HEK293 (cell line): ENCODE results near the gene CCDC69.

ENCODE experiments used
- CTCF ChIA-PET: fragments of 350-600 bp; formaldehyde crosslinking; extraction: SDS; loops from one replicate; lab custom pipeline; 2021; ENCODE audit warnings: antibody characterized with exemption; lab: Yijun Ruan, JAX
- POLR2A ChIA-PET: fragments of 300-600 bp; formaldehyde crosslinking; extraction: SDS; loops from one replicate; lab custom pipeline; 2020; ENCODE audit warnings: antibody characterized with exemption, inconsistent platforms; lab: Yijun Ruan, JAX
- H3K27ac ChIP-seq: fragments of 200-500 bp; sonication (Bioruptor generic); 2 replicates; pipeline ENCODE4 v1.5.1; 2014; ENCODE audit warnings: low read depth, low read length, control low read depth, inconsistent platforms; ENCODE audit errors: extremely low read depth
- H3K36me3 ChIP-seq, 2 experiments: fragments of 200-500 bp in 1 of 2; sonication (Bioruptor generic) in 1 of 2; 1 replicate in 1 of 2; 2 replicates in 1 of 2; pipeline ENCODE4 v1.5.1; 2014 to 2017; ENCODE audit warnings: inconsistent platforms in 2 of 2, low read length in 2 of 2; ENCODE audit not compliant: control insufficient read depth in 2 of 2, insufficient read depth in 1 of 2
- H3K4me1 ChIP-seq: fragments of 200-500 bp; sonication (Bioruptor generic); 2 replicates; pipeline ENCODE4 v1.5.1; 2014; ENCODE audit warnings: mild to moderate bottlenecking, low read length, inconsistent platforms; ENCODE audit not compliant: control insufficient read depth, insufficient read depth
- H3K4me3 ChIP-seq: 2 replicates; pipeline ENCODE4 v1.5.1; 2011; ENCODE audit warnings: low read depth, mild to moderate bottlenecking, control low read depth, low read length, moderate library complexity
- H3K9me3 ChIP-seq: fragments of 200-500 bp; sonication (Bioruptor generic); 2 replicates; pipeline ENCODE4 v1.5.1; 2014; ENCODE audit warnings: low read depth, low read length, inconsistent platforms; ENCODE audit not compliant: control insufficient read depth, insufficient read depth
- HOXA7 ChIP-seq: sonication (generic); formaldehyde crosslinking; IDR thresholded peaks from 2 replicates; pipeline ENCODE4 v1.8.1; 2022; ENCODE audit warnings: missing genetic modification reagents, borderline replicate concordance
- KLF7 ChIP-seq: fragments of 450-650 bp; formaldehyde crosslinking; IDR thresholded peaks from 2 replicates; pipeline ENCODE4 v1.5.1; 2016; ENCODE audit warnings: missing biosample characterization, missing genetic modification characterization, borderline replicate concordance
- PRDM1 ChIP-seq: fragments of 450-650 bp; formaldehyde crosslinking; IDR thresholded peaks from 2 replicates; pipeline ENCODE4; 2016; ENCODE audit warnings: missing biosample characterization, missing genetic modification characterization
- SETDB1 ChIP-seq: IDR thresholded peaks from one replicate; pipeline ENCODE4 v1.6.1; 2017; ENCODE audit warnings: mild to moderate bottlenecking, low read length, moderate library complexity, mixed read lengths; ENCODE audit not compliant: insufficient read length
- ZNF169 ChIP-seq: fragments of 450-650 bp; formaldehyde crosslinking; IDR thresholded peaks from 2 replicates; pipeline ENCODE4 v1.5.1; 2016; ENCODE audit warnings: missing biosample characterization, missing genetic modification characterization
- ZNF184 ChIP-seq: fragments of 450-650 bp; IDR thresholded peaks from 2 replicates; pipeline ENCODE4 v1.5.1; 2018; ENCODE audit warnings: missing biosample characterization, mild to moderate bottlenecking, missing genetic modification characterization
- ZNF335 ChIP-seq: fragments of 450-650 bp; formaldehyde crosslinking; conservative IDR thresholded peaks from 2 replicates; pipeline ENCODE4 v1.5.1; 2016; ENCODE audit warnings: missing biosample characterization, missing genetic modification characterization
- ZNF423 ChIP-seq: fragments of 450-650 bp; formaldehyde crosslinking; IDR thresholded peaks from 2 replicates; pipeline ENCODE4 v1.5.1; 2016; ENCODE audit warnings: missing biosample characterization, missing genetic modification characterization
- ZNF514 ChIP-seq: fragments of 450-650 bp; formaldehyde crosslinking; IDR thresholded peaks from 2 replicates; pipeline ENCODE4 v1.5.1; 2016; ENCODE audit warnings: missing biosample characterization, missing genetic modification characterization
- ZNF521 ChIP-seq: fragments of 450-650 bp; formaldehyde crosslinking; IDR thresholded peaks from 2 replicates; pipeline ENCODE4 v1.5.1; 2017; ENCODE audit warnings: missing biosample characterization, mild to moderate bottlenecking, missing genetic modification characterization
- ZNF560 ChIP-seq: fragments of 450-650 bp; formaldehyde crosslinking; IDR thresholded peaks from 2 replicates; pipeline ENCODE4 v1.5.1; 2017; ENCODE audit warnings: missing biosample characterization, missing genetic modification characterization, borderline replicate concordance
- ZNF600 ChIP-seq: fragments of 450-650 bp; formaldehyde crosslinking; IDR thresholded peaks from 2 replicates; pipeline ENCODE4 v1.5.1; 2016; ENCODE audit warnings: missing biosample characterization, missing genetic modification characterization
- TF ChIP-seq, protein P1 (sequence below): fragments of 450-650 bp; formaldehyde crosslinking; IDR thresholded peaks from 2 replicates; pipeline ENCODE4 v1.5.1; 2016; ENCODE audit warnings: missing biosample characterization, missing genetic modification characterization
- TF ChIP-seq, protein P2 (sequence below): fragments of 450-650 bp; formaldehyde crosslinking; IDR thresholded peaks from 2 replicates; pipeline ENCODE4 v1.5.1; 2016; ENCODE audit warnings: missing biosample characterization, missing genetic modification characterization, borderline replicate concordance
- TF ChIP-seq, protein P3 (sequence below): fragments of 450-650 bp; formaldehyde crosslinking; IDR thresholded peaks from 2 replicates; pipeline ENCODE4 v1.5.1; 2016; ENCODE audit warnings: missing biosample characterization, missing genetic modification characterization

Gene CCDC69

DNA sequence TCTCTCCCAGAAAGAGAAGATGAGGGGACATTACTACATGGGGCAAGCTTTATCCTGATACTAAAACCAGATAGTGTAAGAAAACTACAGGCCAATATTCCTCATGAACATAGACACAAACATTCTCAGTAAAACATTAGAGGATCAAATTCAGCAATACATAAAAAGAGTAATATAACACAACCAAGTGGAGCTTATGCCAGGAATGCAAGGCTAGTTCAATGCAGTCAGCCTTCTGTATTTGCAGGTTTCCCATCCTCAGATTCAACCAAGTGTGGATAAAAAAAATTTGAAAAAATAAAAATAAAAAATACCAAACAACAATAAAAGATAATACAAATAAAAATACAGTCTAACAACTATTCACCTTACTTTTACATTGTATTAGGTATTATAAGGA lies 31.3 kb downstream of the CCDC69 start:
- no peaks in the 10 kb centered on the region for H3K9me3 ChIP-seq
- H3K4me3 ChIP-seq: no peak overlapping the region
- ChIA-PET CTCF (no interaction called here), POLR2A (no interaction called here)
- peaks cover 0 to 6% of the 10 kb centered on the region in 2 experiments; a peak in 1 of 3 replicates for H3K36me3 ChIP-seq
- TF ChIP-seq ZNF600 (tag by site-specific recombination): no peak
- TF ChIP-seq, protein P1, sequence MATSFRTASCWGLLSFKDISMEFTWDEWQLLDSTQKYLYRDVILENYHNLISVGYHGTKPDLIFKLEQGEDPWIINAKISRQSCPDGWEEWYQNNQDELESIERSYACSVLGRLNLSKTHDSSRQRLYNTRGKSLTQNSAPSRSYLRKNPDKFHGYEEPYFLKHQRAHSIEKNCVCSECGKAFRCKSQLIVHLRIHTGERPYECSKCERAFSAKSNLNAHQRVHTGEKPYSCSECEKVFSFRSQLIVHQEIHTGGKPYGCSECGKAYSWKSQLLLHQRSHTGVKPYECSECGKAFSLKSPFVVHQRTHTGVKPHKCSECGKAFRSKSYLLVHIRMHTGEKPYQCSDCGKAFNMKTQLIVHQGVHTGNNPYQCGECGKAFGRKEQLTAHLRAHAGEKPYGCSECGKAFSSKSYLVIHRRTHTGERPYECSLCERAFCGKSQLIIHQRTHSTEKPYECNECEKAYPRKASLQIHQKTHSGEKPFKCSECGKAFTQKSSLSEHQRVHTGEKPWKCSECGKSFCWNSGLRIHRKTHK: no peak
- TF ChIP-seq, protein P2, sequence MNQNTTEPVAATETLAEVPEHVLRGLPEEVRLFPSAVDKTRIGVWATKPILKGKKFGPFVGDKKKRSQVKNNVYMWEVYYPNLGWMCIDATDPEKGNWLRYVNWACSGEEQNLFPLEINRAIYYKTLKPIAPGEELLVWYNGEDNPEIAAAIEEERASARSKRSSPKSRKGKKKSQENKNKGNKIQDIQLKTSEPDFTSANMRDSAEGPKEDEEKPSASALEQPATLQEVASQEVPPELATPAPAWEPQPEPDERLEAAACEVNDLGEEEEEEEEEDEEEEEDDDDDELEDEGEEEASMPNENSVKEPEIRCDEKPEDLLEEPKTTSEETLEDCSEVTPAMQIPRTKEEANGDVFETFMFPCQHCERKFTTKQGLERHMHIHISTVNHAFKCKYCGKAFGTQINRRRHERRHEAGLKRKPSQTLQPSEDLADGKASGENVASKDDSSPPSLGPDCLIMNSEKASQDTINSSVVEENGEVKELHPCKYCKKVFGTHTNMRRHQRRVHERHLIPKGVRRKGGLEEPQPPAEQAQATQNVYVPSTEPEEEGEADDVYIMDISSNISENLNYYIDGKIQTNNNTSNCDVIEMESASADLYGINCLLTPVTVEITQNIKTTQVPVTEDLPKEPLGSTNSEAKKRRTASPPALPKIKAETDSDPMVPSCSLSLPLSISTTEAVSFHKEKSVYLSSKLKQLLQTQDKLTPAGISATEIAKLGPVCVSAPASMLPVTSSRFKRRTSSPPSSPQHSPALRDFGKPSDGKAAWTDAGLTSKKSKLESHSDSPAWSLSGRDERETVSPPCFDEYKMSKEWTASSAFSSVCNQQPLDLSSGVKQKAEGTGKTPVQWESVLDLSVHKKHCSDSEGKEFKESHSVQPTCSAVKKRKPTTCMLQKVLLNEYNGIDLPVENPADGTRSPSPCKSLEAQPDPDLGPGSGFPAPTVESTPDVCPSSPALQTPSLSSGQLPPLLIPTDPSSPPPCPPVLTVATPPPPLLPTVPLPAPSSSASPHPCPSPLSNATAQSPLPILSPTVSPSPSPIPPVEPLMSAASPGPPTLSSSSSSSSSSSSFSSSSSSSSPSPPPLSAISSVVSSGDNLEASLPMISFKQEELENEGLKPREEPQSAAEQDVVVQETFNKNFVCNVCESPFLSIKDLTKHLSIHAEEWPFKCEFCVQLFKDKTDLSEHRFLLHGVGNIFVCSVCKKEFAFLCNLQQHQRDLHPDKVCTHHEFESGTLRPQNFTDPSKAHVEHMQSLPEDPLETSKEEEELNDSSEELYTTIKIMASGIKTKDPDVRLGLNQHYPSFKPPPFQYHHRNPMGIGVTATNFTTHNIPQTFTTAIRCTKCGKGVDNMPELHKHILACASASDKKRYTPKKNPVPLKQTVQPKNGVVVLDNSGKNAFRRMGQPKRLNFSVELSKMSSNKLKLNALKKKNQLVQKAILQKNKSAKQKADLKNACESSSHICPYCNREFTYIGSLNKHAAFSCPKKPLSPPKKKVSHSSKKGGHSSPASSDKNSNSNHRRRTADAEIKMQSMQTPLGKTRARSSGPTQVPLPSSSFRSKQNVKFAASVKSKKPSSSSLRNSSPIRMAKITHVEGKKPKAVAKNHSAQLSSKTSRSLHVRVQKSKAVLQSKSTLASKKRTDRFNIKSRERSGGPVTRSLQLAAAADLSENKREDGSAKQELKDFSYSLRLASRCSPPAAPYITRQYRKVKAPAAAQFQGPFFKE (tag by site-specific recombination): no peak
- no peaks in the 10 kb centered on the region for H3K4me1 ChIP-seq
- H3K27ac ChIP-seq: no peak overlapping the region

DNA sequence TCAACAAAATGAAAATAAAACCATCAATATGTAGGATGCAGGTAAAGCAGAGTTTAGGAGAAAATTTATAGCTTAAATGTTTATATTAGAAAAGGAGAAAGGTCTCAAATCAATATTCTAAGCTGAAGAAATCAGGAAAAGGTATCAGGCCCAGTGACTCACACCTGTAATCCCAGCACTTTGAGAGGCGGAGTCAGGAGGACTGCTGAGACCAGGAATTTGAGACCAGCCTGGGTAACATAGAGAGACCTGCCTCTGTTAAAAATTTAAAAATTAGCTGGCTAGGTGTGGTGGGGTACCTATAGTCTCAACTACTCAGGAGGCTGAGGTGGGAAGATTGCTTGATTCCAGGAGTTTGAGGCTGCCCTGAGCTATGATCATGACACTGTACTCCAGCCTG lies 32.2 kb downstream of the CCDC69 start:
- no peak overlapping the region for H3K4me3 ChIP-seq
- H3K27ac ChIP-seq: no peak overlapping the region
- no peaks in the 10 kb centered on the region for H3K9me3 ChIP-seq
- peaks cover 0 to 2% of the 10 kb centered on the region in 2 experiments; a peak in 1 of 3 replicates for H3K36me3 ChIP-seq
- ChIA-PET CTCF (no interaction called here), POLR2A (no interaction called here)
- H3K4me1 ChIP-seq: no peaks in the 10 kb centered on the region
- TF ChIP-seq ZNF184: no peak
- TF ChIP-seq, protein P3, sequence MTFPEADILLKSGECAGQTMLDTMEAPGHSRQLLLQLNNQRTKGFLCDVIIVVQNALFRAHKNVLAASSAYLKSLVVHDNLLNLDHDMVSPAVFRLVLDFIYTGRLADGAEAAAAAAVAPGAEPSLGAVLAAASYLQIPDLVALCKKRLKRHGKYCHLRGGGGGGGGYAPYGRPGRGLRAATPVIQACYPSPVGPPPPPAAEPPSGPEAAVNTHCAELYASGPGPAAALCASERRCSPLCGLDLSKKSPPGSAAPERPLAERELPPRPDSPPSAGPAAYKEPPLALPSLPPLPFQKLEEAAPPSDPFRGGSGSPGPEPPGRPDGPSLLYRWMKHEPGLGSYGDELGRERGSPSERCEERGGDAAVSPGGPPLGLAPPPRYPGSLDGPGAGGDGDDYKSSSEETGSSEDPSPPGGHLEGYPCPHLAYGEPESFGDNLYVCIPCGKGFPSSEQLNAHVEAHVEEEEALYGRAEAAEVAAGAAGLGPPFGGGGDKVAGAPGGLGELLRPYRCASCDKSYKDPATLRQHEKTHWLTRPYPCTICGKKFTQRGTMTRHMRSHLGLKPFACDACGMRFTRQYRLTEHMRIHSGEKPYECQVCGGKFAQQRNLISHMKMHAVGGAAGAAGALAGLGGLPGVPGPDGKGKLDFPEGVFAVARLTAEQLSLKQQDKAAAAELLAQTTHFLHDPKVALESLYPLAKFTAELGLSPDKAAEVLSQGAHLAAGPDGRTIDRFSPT (tag by site-specific recombination): no peak
- TF ChIP-seq KLF7 (tag by site-specific recombination): no peak
- TF ChIP-seq ZNF335: no peak
- TF ChIP-seq ZNF521 (tag by site-specific recombination): no peak
- no peak for TF ChIP-seq ZNF169 (tag by site-specific recombination)
- TF ChIP-seq ZNF560 (tag by site-specific recombination): no peak

DNA sequence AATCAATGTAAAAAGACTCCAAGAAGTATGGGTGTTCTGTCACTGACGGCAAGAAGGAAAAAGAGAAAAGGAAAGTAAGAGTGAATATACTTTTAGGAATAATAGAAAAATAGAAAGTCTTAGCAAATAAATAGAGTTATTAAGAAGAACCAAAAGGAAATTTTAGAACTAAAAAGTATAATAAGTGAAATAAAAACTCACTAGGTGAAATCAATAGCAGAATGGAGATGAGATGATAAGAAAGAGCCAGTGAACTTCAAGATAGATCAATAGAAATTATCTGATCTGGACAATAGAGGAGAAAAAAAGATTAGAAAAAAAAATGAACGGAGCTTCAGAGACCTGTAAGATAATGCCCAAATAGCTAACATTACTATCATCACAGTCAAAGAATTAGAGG lies 34.7 kb downstream of the CCDC69 start:
- no peaks in the 10 kb centered on the region for H3K9me3 ChIP-seq
- no peaks in the 10 kb centered on the region for H3K4me1 ChIP-seq
- H3K27ac ChIP-seq: no peak overlapping the region
- no peak for TF ChIP-seq HOXA7 (CRISPR knock-in tag)
- peak; percentile 69 for TF ChIP-seq PRDM1
- no peak for TF ChIP-seq ZNF514 (tag by site-specific recombination)
- TF ChIP-seq SETDB1: peak; percentile 14
- TF ChIP-seq ZNF423 (tag by site-specific recombination): no peak
- ChIA-PET POLR2A (interaction anchor here (0.6 kb wide), 1 partner anchor 212 kb away, joined by 4 read pairs; no protein-coding TSS in a partner anchor), CTCF (no interaction called here)
- H3K36me3 ChIP-seq: peaks cover 0 to 6% of the 10 kb centered on the region in 2 experiments; a peak in 1 of 3 replicates
- H3K4me3 ChIP-seq: no peak overlapping the region
